ENCODE measurements around the gene TMEM39B.
"Not testable (repeated sequence)": the region's sequence is repeated elsewhere in the genome, so short reads cannot be mapped to it uniquely, and the experiment has no call there.

Gene TMEM39B

GRCh38 chr1:32113436-32113835, 40.7 kb downstream of the TMEM39B start:
- DNase-seq, result not testable (repeated sequence)

- no peak for DNase-seq
These were observed 41.7 kb downstream of the TMEM39B start for GRCh38 chr1:32114420-32114819.

- DNase-seq, result no peak
These were observed 42.8 kb downstream of the TMEM39B start for GRCh38 chr1:32115496-32115895.

- DNase-seq, result no peak
These were observed 43.8 kb downstream of the TMEM39B start for GRCh38 chr1:32116531-32116930.

- DNase-seq, result no peak
These were observed 49.4 kb downstream of the TMEM39B start for GRCh38 chr1:32122151-32122550.

GRCh38 chr1:32123361-32123760, 50.6 kb downstream of the TMEM39B start:
- DNase-seq, result not testable (repeated sequence)

- DNase-seq, result no peak
These were observed 52.6 kb downstream of the TMEM39B start for GRCh38 chr1:32125313-32125712.

- DNase-seq, result no peak
These were observed 54.0 kb downstream of the TMEM39B start for GRCh38 chr1:32126770-32127169.

- DNase-seq, result no peak
These were observed 54.9 kb downstream of the TMEM39B start for GRCh38 chr1:32127409-32128198.

- no peak for DNase-seq
These were observed 55.7 kb downstream of the TMEM39B start for GRCh38 chr1:32128479-32128878.

GRCh38 chr1:32128964-32129363, 56.2 kb downstream of the TMEM39B start:
- no peak for DNase-seq

GRCh38 chr1:32133950-32134280, 61.2 kb downstream of the TMEM39B start:
- not testable (repeated sequence) for DNase-seq

- no peak for DNase-seq
These were observed 64.4 kb downstream of the TMEM39B start for GRCh38 chr1:32137111-32137510.

GRCh38 chr1:32138965-32139364, 66.2 kb downstream of the TMEM39B start:
- no peak for DNase-seq

- no peak for DNase-seq
These were observed 69.9 kb downstream of the TMEM39B start for GRCh38 chr1:32142446-32143301.

GRCh38 chr1:32143302-32143695, 70.6 kb downstream of the TMEM39B start:
- DNase-seq, result not testable (repeated sequence)

- no peak for DNase-seq
These were observed 71.3 kb downstream of the TMEM39B start for GRCh38 chr1:32144033-32144432.

GRCh38 chr1:32147799-32148198, 75.1 kb downstream of the TMEM39B start:
- not testable (repeated sequence) for DNase-seq

- no peak for DNase-seq
These were observed 78.1 kb downstream of the TMEM39B start for GRCh38 chr1:32150847-32151246.

GRCh38 chr1:32151319-32151787, 78.6 kb downstream of the TMEM39B start:
- no peak for DNase-seq
